ENCODE data around the gene OSBPL6.

OSBPL6 gene

GRCh38 chr2:178385595-178386148 is 191.4 kb downstream of the OSBPL6 start:
- TF ChIP-seq ZNF777 (tag by site-specific recombination; IDR thresholded peaks at IDR 0.05; ENCODE audit: borderline replicate concordance) (no peak), ZSCAN18 (tag by site-specific recombination; IDR thresholded peaks at IDR 0.05) (no peak), SETDB1 (IDR thresholded peaks at IDR 0.05; ENCODE audit: insufficient read length, low read length) (no peak), ZNF623 (tag by site-specific recombination; IDR thresholded peaks at IDR 0.05) (no peak), ZBTB11 (tag by site-specific recombination; conservative IDR thresholded peaks at IDR 0.05; ENCODE audit: low read depth) (no peak), PRDM10 (tag by site-specific recombination; IDR thresholded peaks at IDR 0.05) (no peak), TCF7L2 (IDR thresholded peaks at IDR 0.05; ENCODE audit: borderline replicate concordance, low read depth, low read length) (no peak), IKZF3 (tag by site-specific recombination; IDR thresholded peaks at IDR 0.05) (no peak), ZNF548 (tag by site-specific recombination; IDR thresholded peaks at IDR 0.05) (no peak), ZNF426 (tag by site-specific recombination; IDR thresholded peaks at IDR 0.05) (no peak), ZNF654 (tag by site-specific recombination; IDR thresholded peaks at IDR 0.05; ENCODE audit: low read depth) (no peak), ZNF600 (tag by site-specific recombination; IDR thresholded peaks at IDR 0.05) (no peak), ZNF560 (tag by site-specific recombination; IDR thresholded peaks at IDR 0.05; ENCODE audit: borderline replicate concordance) (no peak), ZBTB1 (tag by site-specific recombination; IDR thresholded peaks at IDR 0.05) (no peak), ZNF660 (tag by site-specific recombination; IDR thresholded peaks at IDR 0.05) (no peak)
- TF ChIP-seq, protein P1, sequence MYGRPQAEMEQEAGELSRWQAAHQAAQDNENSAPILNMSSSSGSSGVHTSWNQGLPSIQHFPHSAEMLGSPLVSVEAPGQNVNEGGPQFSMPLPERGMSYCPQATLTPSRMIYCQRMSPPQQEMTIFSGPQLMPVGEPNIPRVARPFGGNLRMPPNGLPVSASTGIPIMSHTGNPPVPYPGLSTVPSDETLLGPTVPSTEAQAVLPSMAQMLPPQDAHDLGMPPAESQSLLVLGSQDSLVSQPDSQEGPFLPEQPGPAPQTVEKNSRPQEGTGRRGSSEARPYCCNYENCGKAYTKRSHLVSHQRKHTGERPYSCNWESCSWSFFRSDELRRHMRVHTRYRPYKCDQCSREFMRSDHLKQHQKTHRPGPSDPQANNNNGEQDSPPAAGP (tag by site-specific recombination; IDR thresholded peaks at IDR 0.05) = no peak
- POLR2A ChIA-PET = no interaction called here
- H3K36me3 ChIP-seq (ENCODE audit: control insufficient read depth in 2 of 2, insufficient read depth in 1 of 2, low read length in 2 of 2) = peaks cover 0 to 40% of the 10 kb centered on the region in 2 experiments; a peak in 1 of 3 replicates
- CTCF ChIA-PET = interaction anchor here (1.4 kb wide), 1 partner anchor 12 kb away, joined by 4 read pairs; no protein-coding TSS in a partner anchor
- H3K9me3 ChIP-seq (ENCODE audit: control insufficient read depth, insufficient read depth, low read depth, low read length) = no peaks in the 10 kb centered on the region
- no peak overlapping the region for H3K27ac ChIP-seq (ENCODE audit: extremely low read depth, low read depth, low read length)
- H3K4me1 ChIP-seq (ENCODE audit: control insufficient read depth, insufficient read depth, low read length) = no peaks in the 10 kb centered on the region
- no peak overlapping the region for H3K4me3 ChIP-seq (ENCODE audit: low read depth, low read length)

Data from HEK293 (cell line).